ENCODE results near the gene AS3MT. TPM values are rescaled to one million over a fixed set of nuclear protein-coding genes. Genes with fewer than 3 reads are reported as not detected.

AS3MT gene
- total RNA-seq, 1 donor from 2014 or later: 4.8 TPM

Other genes starting within 250 kb of the AS3MT start
- gene TRIM8, start 225.0 kb upstream of the AS3MT start, total RNA-seq (ENCODE audit: insufficient read depth, low replicate concordance): 31.3 TPM
- 7.2 TPM for gene ARL3, start 155.1 kb upstream of the AS3MT start, total RNA-seq (ENCODE audit: insufficient read depth, low replicate concordance)
- gene SFXN2, start 154.8 kb upstream of the AS3MT start, total RNA-seq (ENCODE audit: insufficient read depth, low replicate concordance): 9.4 TPM
- 35.9 TPM for gene WBP1L, start 125.5 kb upstream of the AS3MT start, total RNA-seq (ENCODE audit: insufficient read depth, low replicate concordance)
- gene CYP17A1, start 32.1 kb upstream of the AS3MT start, total RNA-seq (ENCODE audit: insufficient read depth, low replicate concordance): 1.2 TPM
- 59.2 TPM for gene BORCS7, start 15.2 kb upstream of the AS3MT start, total RNA-seq (ENCODE audit: insufficient read depth, low replicate concordance)
- gene CNNM2, start 48.8 kb downstream of the AS3MT start, total RNA-seq (ENCODE audit: insufficient read depth, low replicate concordance): 6.0 TPM